GM12864 (cell line): Measurements from ENCODE around the gene CACNA1D.

Experiments
- DNase-seq: peaks from one replicate; pipeline ENCODE4 v3.0.0-alpha.2; 2011; ENCODE audit warnings: low read depth
- H3K4me3 ChIP-seq: 2 replicates; pipeline ENCODE4 v1.5.1; 2011; ENCODE audit warnings: mild to moderate bottlenecking, low read depth, low read length, control low read depth
- TF ChIP-seq, protein P1 (sequence below): IDR thresholded peaks from 2 replicates; pipeline ENCODE4 v1.5.1; 2011; ENCODE audit warnings: low read depth, mild to moderate bottlenecking, moderate library complexity, low read length, control low read depth, inconsistent platforms; ENCODE audit errors: missing control alignments

The CACNA1D gene

GRCh38 chr3:53817809-53818208, 323.4 kb downstream of the CACNA1D start:
- DNase-seq: no peak
- TF ChIP-seq, protein P1, sequence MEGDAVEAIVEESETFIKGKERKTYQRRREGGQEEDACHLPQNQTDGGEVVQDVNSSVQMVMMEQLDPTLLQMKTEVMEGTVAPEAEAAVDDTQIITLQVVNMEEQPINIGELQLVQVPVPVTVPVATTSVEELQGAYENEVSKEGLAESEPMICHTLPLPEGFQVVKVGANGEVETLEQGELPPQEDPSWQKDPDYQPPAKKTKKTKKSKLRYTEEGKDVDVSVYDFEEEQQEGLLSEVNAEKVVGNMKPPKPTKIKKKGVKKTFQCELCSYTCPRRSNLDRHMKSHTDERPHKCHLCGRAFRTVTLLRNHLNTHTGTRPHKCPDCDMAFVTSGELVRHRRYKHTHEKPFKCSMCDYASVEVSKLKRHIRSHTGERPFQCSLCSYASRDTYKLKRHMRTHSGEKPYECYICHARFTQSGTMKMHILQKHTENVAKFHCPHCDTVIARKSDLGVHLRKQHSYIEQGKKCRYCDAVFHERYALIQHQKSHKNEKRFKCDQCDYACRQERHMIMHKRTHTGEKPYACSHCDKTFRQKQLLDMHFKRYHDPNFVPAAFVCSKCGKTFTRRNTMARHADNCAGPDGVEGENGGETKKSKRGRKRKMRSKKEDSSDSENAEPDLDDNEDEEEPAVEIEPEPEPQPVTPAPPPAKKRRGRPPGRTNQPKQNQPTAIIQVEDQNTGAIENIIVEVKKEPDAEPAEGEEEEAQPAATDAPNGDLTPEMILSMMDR: no peak

GRCh38 chr3:53818221-53819162, 324.1 kb downstream of the CACNA1D start:
- no peak overlapping the region for H3K4me3 ChIP-seq
- TF ChIP-seq, protein P1: no peak
- DNase-seq: no peak

More at GRCh38 chr3:53817809-53818208, 323.4 kb downstream of the CACNA1D start:
- no peak overlapping the region for H3K4me3 ChIP-seq

DNA sequence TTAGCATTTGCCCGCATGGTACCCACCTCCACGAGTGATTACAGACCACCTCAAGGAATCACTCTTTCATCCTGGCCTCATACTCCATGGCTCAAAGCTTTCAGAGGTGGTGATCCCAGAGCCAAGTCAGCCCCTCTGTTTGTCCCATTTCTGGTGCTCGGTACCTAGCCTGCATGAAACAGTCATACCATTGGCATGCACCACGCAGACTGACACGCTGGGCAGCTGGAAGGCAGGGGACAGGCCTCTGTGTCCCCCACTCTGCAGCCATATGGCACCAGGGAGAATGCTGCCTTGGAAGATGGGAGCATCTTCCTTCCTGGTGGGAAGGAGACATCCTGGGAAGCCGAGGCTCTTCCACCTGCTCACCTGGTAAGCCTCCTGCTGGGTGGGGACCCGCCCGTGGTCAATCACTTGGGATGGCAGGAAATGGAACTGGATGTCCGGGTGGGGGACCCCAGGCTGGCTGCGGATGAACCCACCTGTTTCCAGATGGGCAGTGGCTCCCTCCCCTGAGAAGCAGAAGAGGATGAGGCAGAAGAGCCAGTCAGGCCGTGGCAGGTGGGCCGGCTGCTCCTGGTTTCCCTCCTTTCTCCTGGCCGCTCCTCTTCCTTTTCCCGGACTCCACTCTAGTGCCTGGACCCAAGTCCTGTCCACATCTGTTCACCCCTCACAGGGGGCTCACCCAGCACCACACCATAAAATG, 324.9 kb downstream of the CACNA1D start:
- H3K4me3 ChIP-seq: no peak overlapping the region
- TF ChIP-seq, protein P1: no peak
- no peak for DNase-seq

- TF ChIP-seq, protein P1: no peak
- no peak for DNase-seq
- H3K4me3 ChIP-seq: no peak overlapping the region
Observed at GRCh38 chr3:53820084-53820483, 325.7 kb downstream of the CACNA1D start.

DNA sequence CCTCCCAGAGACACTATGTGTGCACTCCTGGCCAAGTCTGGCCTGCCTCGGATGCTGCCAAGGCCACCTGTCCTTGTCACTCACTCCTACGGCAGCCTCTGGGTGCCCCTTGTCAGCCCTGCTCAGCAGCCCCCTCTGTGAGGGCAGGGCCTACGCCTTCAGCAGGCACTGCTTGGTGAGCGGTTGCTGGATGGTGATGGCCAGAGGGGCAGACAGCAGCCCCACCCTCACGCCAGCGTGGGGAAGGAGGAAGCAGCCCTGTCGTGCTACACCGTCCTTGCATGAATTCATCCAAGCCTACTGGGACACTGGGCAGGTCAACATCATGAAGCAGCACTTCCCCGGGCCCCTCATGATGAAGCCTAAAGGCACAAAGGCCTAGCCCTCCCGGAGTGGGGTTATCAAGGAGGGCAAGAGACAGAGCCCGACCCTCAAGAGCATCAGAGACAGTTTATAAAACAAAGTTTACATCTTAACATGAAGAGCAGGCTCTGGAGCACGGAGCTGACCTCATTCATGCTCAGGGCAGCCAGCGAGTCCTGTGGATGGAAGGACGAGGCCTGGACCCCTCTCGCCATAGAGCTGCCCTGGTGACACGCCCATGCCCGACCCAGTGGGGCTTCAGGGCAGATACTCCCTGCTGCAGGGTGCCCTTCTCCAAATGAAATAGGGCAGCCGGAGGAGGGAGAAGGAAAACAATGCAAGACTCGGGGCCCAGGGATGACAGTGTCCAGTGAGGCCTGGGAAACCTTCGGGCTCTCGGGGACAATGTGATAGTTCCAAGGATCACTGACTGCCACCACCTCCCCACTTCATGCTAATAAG, 326.6 kb downstream of the CACNA1D start:
- TF ChIP-seq, protein P1: no peak
- no peak overlapping the region for H3K4me3 ChIP-seq
- no peak for DNase-seq

DNA sequence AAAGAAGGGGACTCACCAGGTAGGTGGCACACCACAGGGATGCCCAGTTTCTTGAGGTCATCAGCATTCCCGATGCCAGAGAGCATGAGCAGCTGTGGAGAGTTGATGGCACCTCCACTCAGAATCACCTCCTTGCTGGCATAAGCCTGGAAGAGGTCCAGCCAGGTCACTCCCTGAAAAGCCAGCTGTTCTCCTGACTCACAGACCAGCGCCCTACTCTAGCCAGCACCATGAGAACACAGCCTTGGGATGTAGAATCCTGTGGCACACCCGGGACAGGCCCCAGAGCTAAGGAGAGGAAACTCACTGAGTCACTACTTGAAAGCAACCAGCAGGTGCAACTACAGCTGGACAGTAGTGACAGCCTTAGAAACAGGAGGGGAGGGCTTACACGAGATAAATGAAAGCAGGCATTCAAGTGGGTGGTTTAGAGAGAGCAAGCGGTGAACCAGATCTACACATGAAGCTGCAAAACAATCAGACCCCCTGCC, 327.3 kb downstream of the CACNA1D start:
- H3K4me3 ChIP-seq: no peak overlapping the region
- TF ChIP-seq, protein P1: no peak
- no peak for DNase-seq
